Right ventricle myocardium inferior (tissue), 1 donor: ENCODE results near the gene CFI. TPM values are rescaled to one million over a fixed set of nuclear protein-coding genes. Genes with fewer than 3 reads are reported as not detected.
"Not testable (repeated sequence)": the region's sequence is repeated elsewhere in the genome, so short reads cannot be mapped to it uniquely, and the experiment has no call there.

Source experiments
- ATAC-seq: fragments of 200-7000 bp; cut with Tn5 transposase; one replicate; pipeline ENCODE4 v1.9.1; 2020; ENCODE audit warnings: mild to moderate bottlenecking, moderate library complexity
- DNase-seq: peaks from one replicate; pipeline ENCODE4 v3.0.0; 2021; ENCODE audit errors: missing footprints
- intact Hi-C: fragments of 100-400 bp; cut with DNase I; formaldehyde crosslinking; loops from one replicate; pipeline ENCODE4 v1.11.0; 2022
- total RNA-seq: library from RNA; stranded (reverse); fragmentation: NEBNext Ultra II Directional; extraction: Animal tissue kit (Norgen Biotek cat#: 25700); gene quantifications from one replicate; pipeline ENCODE4 v1.2.1, GENCODE V29; 2021
- donor health status: DM: no; HTN: yes; CAD: no; lungs with severe emphysema.

CFI gene
- total RNA-seq, 1 donor from 2014 or later: 11.5 TPM

DNA sequence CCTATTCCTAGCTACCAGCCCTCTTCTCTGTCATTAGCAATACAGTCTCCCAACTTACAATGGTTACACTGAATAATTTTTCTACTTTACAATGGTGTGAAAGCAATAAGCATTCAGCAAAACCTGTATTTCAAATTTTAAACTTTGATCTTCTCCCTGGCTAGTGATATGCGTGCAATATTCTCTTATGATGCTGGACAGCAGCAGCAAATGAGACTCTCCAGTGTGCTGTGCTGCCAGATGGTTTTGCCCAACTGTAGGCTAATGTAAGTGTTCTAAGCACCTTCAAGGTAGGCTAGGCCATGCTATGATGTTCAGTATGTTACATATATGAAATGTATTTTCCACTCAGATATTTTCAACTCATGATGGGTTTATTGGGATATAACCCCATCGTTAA, 7.9 kb upstream of the CFI start:
- intact Hi-C loops: loop anchor here (10.0 kb wide), 1 partner anchor 165 kb away; no protein-coding TSS in a partner anchor
- no peak for DNase-seq
- no peak for ATAC-seq

GRCh38 chr4:109803924-109804571, 2.2 kb upstream of the CFI start:
- no peak for DNase-seq
- ATAC-seq: no peak
- intact Hi-C loops: loop anchor here (5.0 kb wide), 1 partner anchor 382 kb away; no protein-coding TSS in a partner anchor

DNA sequence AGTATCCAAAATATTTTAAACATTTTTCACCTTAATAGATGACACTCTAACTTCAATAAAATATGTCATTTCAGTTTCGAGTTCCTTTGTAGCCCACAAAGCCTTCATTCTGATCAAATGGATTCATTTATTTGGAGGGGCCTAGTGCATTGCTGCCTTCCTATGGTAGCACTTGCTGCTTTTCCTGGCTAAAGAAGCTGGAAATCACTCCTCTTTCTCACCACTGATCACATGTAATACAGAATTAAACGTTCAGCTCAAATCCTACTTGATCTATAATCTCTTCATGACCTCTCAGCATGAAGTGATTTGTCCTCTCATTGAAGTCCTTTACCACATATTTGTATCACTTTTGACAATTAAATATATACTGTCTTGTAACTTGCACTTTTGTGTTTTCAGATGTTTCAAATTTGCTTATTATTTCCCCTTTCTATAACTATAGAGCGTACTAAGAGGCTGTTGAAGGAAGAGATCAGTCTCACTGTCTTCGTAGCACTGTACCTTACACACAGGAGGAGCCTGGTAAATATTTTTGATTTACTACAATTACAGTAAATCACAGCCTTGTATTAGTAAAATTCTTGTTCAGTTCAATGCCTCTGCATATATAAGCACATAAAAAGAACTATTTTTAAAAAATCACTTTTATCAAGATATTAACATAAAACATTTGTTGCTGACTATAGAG, 555 bp downstream of the CFI start:
- intact Hi-C loops: loop anchor here (5.0 kb wide), 1 partner anchor 379 kb away; no protein-coding TSS in a partner anchor
- ATAC-seq (no peak), DNase-seq (no peak)

DNA sequence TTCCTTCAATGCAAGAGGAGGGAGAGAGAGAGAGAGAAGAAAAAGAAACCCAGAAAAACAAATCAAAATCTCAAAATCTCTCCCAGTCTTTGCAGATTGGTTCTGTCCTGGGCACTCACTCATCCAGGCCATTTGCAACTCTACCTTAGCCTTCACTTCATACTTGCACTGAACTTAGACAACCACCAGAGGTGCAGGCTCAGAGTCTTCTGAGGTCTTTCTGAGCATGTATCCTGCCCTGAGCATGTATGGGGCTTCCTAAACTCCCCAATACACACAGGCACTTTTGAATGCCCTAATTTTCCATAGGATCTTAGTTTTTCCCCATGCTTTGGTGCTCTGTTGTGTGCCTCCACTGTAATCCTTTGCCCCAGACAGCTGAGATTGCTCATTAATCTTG, 2.9 kb downstream of the CFI start:
- intact Hi-C loops: no loop called here
- DNase-seq (no peak), ATAC-seq (no peak)

DNA sequence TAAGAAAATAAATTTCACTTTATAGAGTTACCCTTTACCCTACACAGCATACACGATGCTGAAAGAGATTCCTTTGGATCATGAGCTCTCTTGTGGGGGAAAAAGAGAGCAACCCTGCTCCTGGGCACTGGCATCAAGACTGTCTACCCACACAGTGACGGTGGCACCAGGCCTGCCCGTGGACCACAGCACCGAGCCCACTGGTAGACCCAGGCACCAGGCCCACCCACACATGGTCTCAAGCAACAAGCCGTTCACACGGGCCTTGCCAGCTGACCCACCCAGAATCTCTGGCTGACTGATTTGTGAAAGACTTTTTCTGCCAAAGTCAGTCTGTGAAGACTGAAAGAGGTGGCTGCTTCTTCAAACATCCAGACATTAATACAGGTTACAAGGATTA, 6.7 kb downstream of the CFI start:
- intact Hi-C loops: no loop called here
- no peak for ATAC-seq
- no peak for DNase-seq

- ATAC-seq: no peak
- no peak for DNase-seq
- intact Hi-C loops: no loop called here
Observed at GRCh38 chr4:109787807-109788206, 14.0 kb downstream of the CFI start.

DNA sequence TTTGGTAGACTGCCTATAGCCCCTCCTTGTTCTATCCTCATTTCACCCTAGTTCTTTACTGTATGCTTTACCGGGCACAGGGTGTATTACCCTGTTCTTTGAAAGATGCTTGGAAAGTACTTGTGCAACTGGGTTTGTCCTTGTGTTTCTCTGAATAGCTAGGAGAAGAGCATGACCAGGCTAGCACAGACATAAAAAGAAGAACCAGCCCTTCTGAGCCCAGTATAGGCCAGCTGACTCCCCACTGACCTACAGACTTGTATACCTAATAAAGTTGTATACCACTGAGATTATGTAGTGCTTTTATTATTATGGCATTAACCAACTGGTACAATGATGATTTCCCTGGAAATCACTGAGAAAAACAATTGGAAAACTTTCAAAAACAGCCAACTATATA, 15.0 kb downstream of the CFI start:
- DNase-seq (no peak), ATAC-seq (no peak)
- intact Hi-C loops: no loop called here

- DNase-seq, ATAC-seq, intact Hi-C loops: not testable (repeated sequence)
Observed at GRCh38 chr4:109782092-109782491, 19.7 kb downstream of the CFI start.

DNA sequence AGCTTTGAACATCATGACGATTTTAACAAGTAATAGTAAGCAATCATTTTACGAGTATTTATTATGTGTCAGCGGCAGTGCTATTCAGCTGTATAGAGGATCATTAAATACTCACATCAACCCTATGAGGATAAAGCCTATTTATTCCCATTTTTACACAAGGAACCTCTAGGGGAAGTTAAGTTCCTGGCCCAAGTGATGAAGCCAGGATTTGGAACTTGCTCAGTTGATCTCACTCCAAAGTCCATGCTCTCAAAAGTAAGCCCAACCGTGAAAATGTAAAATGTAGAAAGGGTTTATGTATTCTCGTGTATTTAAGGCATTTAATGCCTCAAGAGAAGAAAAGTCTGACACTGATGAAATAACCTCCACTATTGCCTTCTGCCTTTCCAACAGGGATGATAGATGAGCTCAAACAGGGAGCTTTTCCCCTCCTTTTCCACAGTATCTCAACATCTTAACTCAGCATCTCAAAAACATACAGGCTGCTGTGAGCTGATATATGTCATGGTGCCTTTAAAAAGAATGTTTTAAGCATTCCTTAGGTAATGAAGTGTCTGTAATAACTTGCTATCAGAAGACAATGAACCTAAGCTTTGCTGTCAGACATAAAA, 36.9 kb downstream of the CFI start:
- ATAC-seq: peak; percentile 60
- DNase-seq: no peak
- intact Hi-C loops: loop anchor here (5.0 kb wide), 1 partner anchor 198 kb away; no protein-coding TSS in a partner anchor

- ATAC-seq (peak; percentile 62), DNase-seq (peak; percentile 72)
- intact Hi-C loops: no loop called here
Observed at GRCh38 chr4:109764376-109764775, 37.4 kb downstream of the CFI start.

- intact Hi-C loops: no loop called here
- DNase-seq (no peak), ATAC-seq (no peak)
Observed at GRCh38 chr4:109760682-109761081, 41.1 kb downstream of the CFI start.

DNA sequence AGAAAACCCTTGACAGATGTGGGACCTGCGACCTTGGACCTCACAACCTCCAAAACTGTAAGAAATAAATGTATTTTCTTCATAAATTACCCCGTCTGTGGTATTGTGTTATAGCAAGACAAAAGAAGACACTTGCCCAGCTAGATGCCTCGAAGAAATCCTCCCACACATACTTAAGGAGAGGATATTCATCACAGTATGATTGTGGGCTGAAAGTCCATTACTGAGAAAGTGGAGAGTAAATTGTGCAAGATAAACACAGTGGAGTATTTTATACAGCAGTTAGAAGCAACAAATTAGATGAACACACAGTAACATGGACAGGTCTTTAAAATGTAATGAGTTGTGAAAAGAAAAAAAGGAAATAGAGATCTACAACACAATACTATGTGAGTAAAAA, 46.1 kb downstream of the CFI start:
- DNase-seq: no peak
- no peak for ATAC-seq
- intact Hi-C loops: no loop called here

GRCh38 chr4:109754093-109754857, 47.5 kb downstream of the CFI start:
- ATAC-seq (no peak), DNase-seq (no peak)
- intact Hi-C loops: no loop called here

DNA sequence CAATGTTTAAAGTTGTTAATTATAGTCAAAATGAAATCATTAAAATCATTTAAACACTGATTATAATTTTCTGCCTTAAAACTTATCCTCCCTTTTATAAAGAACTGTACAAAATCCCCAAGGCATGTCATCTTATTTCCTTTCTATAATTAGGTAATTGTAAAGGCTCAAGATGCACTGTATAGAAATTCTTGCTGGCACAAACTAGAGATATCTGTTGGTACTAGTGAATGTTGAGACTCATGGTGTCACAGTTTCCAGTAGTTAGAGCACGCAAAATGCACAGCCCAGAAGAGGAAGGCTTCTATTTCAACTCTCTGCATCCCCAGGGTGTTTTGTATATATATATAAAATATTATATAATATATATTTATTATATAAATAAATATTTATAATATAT, 49.3 kb downstream of the CFI start:
- ATAC-seq (no peak), DNase-seq (no peak)
- intact Hi-C loops: no loop called here

DNA sequence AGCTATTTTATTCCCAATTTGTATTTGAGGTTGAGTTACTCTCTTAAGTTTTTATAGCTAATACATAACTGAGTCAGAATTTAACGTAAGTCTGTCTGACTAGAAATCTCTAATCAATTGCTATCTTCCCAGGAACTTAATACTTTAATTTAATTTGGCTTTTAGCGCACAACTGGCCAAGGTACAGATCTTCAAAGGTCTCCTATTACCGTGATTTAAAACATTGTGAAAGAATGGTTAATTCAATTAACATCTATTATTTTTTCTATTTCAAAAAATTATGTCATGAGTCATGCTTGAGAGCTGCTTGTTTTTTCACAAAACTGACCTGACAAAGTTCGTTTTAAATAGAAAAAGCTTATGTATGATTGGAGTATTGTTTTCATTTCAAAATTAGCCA, 49.9 kb downstream of the CFI start:
- ATAC-seq: no peak
- no peak for DNase-seq
- intact Hi-C loops: no loop called here

DNA sequence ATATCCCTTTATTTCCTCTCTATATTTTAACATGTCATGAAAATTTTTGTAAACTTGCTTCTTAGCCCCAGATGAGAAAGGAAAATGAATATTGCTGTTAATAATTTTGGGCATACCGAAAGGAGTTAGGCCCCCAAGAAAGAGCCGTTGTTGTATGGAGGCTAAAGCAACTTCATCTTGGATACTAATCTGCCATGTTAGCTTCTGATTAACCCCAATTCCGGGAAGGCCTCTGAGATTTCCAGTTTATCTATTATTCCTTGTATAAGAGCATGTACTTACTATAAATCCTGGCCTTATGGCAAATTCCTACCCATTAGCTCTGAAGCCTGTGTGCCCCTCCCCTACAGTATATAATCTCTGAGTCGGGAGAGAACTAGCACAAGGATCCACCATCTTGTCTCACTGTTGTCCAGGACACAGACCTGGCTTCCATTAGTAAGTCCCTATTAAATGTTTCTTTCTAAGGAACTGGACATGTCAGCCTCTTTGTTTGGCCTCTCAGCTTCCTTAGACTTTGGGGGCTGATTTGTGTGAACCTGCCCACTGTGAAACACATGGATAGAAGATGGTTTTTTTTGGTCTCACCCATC, 51.1 kb downstream of the CFI start:
- ATAC-seq: no peak
- intact Hi-C loops: no loop called here
- no peak for DNase-seq

GRCh38 chr4:109749388-109750082, 52.3 kb downstream of the CFI start:
- DNase-seq (no peak), ATAC-seq (no peak)
- intact Hi-C loops: no loop called here

DNA sequence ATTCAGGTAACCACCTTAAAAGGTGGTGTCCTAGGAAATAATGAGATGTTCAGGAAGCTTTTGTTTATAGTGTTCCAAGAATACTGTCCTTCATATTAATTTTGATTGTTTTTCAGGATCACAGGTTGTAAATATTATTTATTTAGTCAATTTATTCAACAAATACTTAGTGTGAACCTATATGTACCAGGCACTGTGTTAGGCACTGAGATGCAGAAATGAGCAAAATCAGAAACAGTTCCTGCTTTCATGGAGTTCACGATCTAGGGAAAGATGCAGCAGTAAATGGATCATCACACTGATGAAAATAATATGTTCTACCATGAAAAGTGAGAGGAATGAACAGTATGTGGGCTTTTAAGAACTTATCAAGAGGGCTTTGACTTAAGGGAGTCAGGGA, 53.7 kb downstream of the CFI start:
- no peak for ATAC-seq
- intact Hi-C loops: no loop called here
- DNase-seq: no peak
